ENCODE results near the gene OR52B6.
"Not testable (repeated sequence)": the region's sequence is repeated elsewhere in the genome, so short reads cannot be mapped to it uniquely, and the experiment has no call there.

OR52B6 gene

GRCh38 chr11:5592615-5593014 is 11.9 kb downstream of the OR52B6 start:
- no peak overlapping the region for H3K4me3 ChIP-seq (replicated peaks; ENCODE audit: low read depth, low read length)
- no peak for TF ChIP-seq CTCF (IDR thresholded peaks at IDR 0.05; ENCODE audit: low read length, missing control alignments)
- DNase-seq (ENCODE audit: low read depth) = no peak

- no peak for DNase-seq (ENCODE audit: low read depth)
- no peak overlapping the region for H3K4me3 ChIP-seq (replicated peaks; ENCODE audit: low read depth, low read length)
Measured at GRCh38 chr11:5593146-5593545, 12.5 kb downstream of the OR52B6 start.

GRCh38 chr11:5596607-5597201 is 16.0 kb downstream of the OR52B6 start, which contains the start of gene TRIM6:
Gene TRIM6 (plus strand): TSS chr11:5596637. CDS start chr11:5596898, 261 bp downstream.
- no peak for TF ChIP-seq CTCF (IDR thresholded peaks at IDR 0.05; ENCODE audit: low read length, missing control alignments)
- DNase-seq (ENCODE audit: low read depth) = peak; percentile 53
- peak within 1 kb of the TSS; percentile 54 for H3K4me3 ChIP-seq (replicated peaks; ENCODE audit: low read depth, low read length)

More at GRCh38 chr11:5593146-5593545, 12.5 kb downstream of the OR52B6 start:
- TF ChIP-seq CTCF (IDR thresholded peaks at IDR 0.05; ENCODE audit: low read length, missing control alignments) = no peak

GRCh38 chr11:5597953-5598352 is 17.3 kb downstream of the OR52B6 start:
- no peak for TF ChIP-seq CTCF (IDR thresholded peaks at IDR 0.05; ENCODE audit: low read length, missing control alignments)
- H3K4me3 ChIP-seq (replicated peaks; ENCODE audit: low read depth, low read length) = no peak overlapping the region

GRCh38 chr11:5600374-5600851 is 19.7 kb downstream of the OR52B6 start:
- no peak overlapping the region for H3K4me3 ChIP-seq (replicated peaks; ENCODE audit: low read depth, low read length)
- DNase-seq (ENCODE audit: low read depth) = peak; percentile 94
- no peak for TF ChIP-seq CTCF (IDR thresholded peaks at IDR 0.05; ENCODE audit: low read length, missing control alignments)

More at GRCh38 chr11:5597953-5598352, 17.3 kb downstream of the OR52B6 start:
- no peak for DNase-seq (ENCODE audit: low read depth)

GRCh38 chr11:5602791-5603190 is 22.1 kb downstream of the OR52B6 start:
- not testable (repeated sequence) for DNase-seq (ENCODE audit: low read depth); H3K4me3 ChIP-seq (replicated peaks; ENCODE audit: low read depth, low read length)

GRCh38 chr11:5603326-5603725 is 22.6 kb downstream of the OR52B6 start:
- no peak for TF ChIP-seq CTCF (IDR thresholded peaks at IDR 0.05; ENCODE audit: low read length, missing control alignments)
- no peak overlapping the region for H3K4me3 ChIP-seq (replicated peaks; ENCODE audit: low read depth, low read length)
- no peak for DNase-seq (ENCODE audit: low read depth)
